ENCODE measurements around the gene ETS1.

The ETS1 gene

GRCh38 chr11:128501632-128502549 is 85.5 kb downstream of the ETS1 start:
- no peaks in the 10 kb centered on the region for H3K9me3 ChIP-seq (ENCODE audit: low read depth, low read length)
- no peak for DNase-seq (ENCODE audit: low read depth, low spot score)
- H3K4me3 ChIP-seq = no peak overlapping the region
- H3K27ac ChIP-seq = 0 out of 2 replicates have a peak overlapping the region, but pooled peaks have one; percentile 53
- H3K9ac ChIP-seq (ENCODE audit: insufficient read length) = no peak overlapping the region
- no peaks in the 10 kb centered on the region for H3K36me3 ChIP-seq (ENCODE audit: insufficient read depth, low read length)
- TF ChIP-seq FOXP2 (optimal IDR thresholded peaks at IDR 0.05; ENCODE audit: control extremely low read depth, extremely low read length, insufficient read depth) = no peak
- no peak for TF ChIP-seq POLR2AphosphoS5 (IDR thresholded peaks at IDR 0.05; ENCODE audit: borderline replicate concordance, low read depth, low read length)
- TF ChIP-seq EZH2 (IDR thresholded peaks at IDR 0.05) = no peak

- TF ChIP-seq EZH2 (IDR thresholded peaks at IDR 0.05) (no peak), POLR2AphosphoS5 (IDR thresholded peaks at IDR 0.05; ENCODE audit: borderline replicate concordance, low read depth, low read length) (no peak), FOXP2 (optimal IDR thresholded peaks at IDR 0.05; ENCODE audit: control extremely low read depth, extremely low read length, insufficient read depth) (no peak)
- Histone ChIP-seq H3K4me3 (no peak overlapping the region), H3K36me3 (ENCODE audit: insufficient read depth, low read length) (no peaks in the 10 kb centered on the region), H3K9me3 (ENCODE audit: low read depth, low read length) (no peaks in the 10 kb centered on the region), H3K9ac (ENCODE audit: insufficient read length) (no peak overlapping the region), H3K27ac (no peak overlapping the region)
- DNase-seq (ENCODE audit: low read depth, low spot score) = no peak
These were observed 86.3 kb downstream of the ETS1 start for GRCh38 chr11:128501008-128501407.

- no peak for DNase-seq (ENCODE audit: low read depth, low spot score)
- Histone ChIP-seq H3K36me3 (ENCODE audit: insufficient read depth, low read length) (no peaks in the 10 kb centered on the region), H3K9ac (ENCODE audit: insufficient read length) (no peak overlapping the region), H3K27ac (no peak overlapping the region), H3K9me3 (ENCODE audit: low read depth, low read length) (no peaks in the 10 kb centered on the region), H3K4me3 (no peak overlapping the region)
- TF ChIP-seq FOXP2 (optimal IDR thresholded peaks at IDR 0.05; ENCODE audit: control extremely low read depth, extremely low read length, insufficient read depth) (no peak), POLR2AphosphoS5 (IDR thresholded peaks at IDR 0.05; ENCODE audit: borderline replicate concordance, low read depth, low read length) (no peak), EZH2 (IDR thresholded peaks at IDR 0.05) (no peak)
These were observed 86.9 kb downstream of the ETS1 start for GRCh38 chr11:128500493-128500892.

GRCh38 chr11:128499613-128500253 is 87.6 kb downstream of the ETS1 start:
- no peak overlapping the region for H3K4me3 ChIP-seq
- H3K9ac ChIP-seq (ENCODE audit: insufficient read length) = no peak overlapping the region
- H3K27ac ChIP-seq = no peak overlapping the region
- TF ChIP-seq EZH2 (IDR thresholded peaks at IDR 0.05) = no peak
- TF ChIP-seq POLR2AphosphoS5 (IDR thresholded peaks at IDR 0.05; ENCODE audit: borderline replicate concordance, low read depth, low read length) = no peak
- TF ChIP-seq FOXP2 (optimal IDR thresholded peaks at IDR 0.05; ENCODE audit: control extremely low read depth, extremely low read length, insufficient read depth) = no peak
- DNase-seq (ENCODE audit: low read depth, low spot score) = no peak
- H3K9me3 ChIP-seq (ENCODE audit: low read depth, low read length) = no peaks in the 10 kb centered on the region
- no peaks in the 10 kb centered on the region for H3K36me3 ChIP-seq (ENCODE audit: insufficient read depth, low read length)

GRCh38 chr11:128498721-128499245 is 88.6 kb downstream of the ETS1 start:
- Histone ChIP-seq H3K4me3 (no peak overlapping the region), H3K9ac (ENCODE audit: insufficient read length) (no peak overlapping the region), H3K27ac (no peak overlapping the region), H3K9me3 (ENCODE audit: low read depth, low read length) (no peaks in the 10 kb centered on the region), H3K36me3 (ENCODE audit: insufficient read depth, low read length) (no peaks in the 10 kb centered on the region)
- no peak for DNase-seq (ENCODE audit: low read depth, low spot score)
- TF ChIP-seq POLR2AphosphoS5 (IDR thresholded peaks at IDR 0.05; ENCODE audit: borderline replicate concordance, low read depth, low read length) = no peak
- no peak for TF ChIP-seq FOXP2 (optimal IDR thresholded peaks at IDR 0.05; ENCODE audit: control extremely low read depth, extremely low read length, insufficient read depth)
- TF ChIP-seq EZH2 (IDR thresholded peaks at IDR 0.05) = no peak

GRCh38 chr11:128497776-128498095 is 89.6 kb downstream of the ETS1 start:
- DNase-seq (ENCODE audit: low read depth, low spot score) = no peak
- Histone ChIP-seq H3K27ac (no peak overlapping the region), H3K36me3 (ENCODE audit: insufficient read depth, low read length) (no peaks in the 10 kb centered on the region), H3K9me3 (ENCODE audit: low read depth, low read length) (no peaks in the 10 kb centered on the region), H3K4me3 (no peak overlapping the region), H3K9ac (ENCODE audit: insufficient read length) (no peak overlapping the region)
- TF ChIP-seq FOXP2 (optimal IDR thresholded peaks at IDR 0.05; ENCODE audit: control extremely low read depth, extremely low read length, insufficient read depth) (no peak), EZH2 (IDR thresholded peaks at IDR 0.05) (no peak), POLR2AphosphoS5 (IDR thresholded peaks at IDR 0.05; ENCODE audit: borderline replicate concordance, low read depth, low read length) (no peak)

- Histone ChIP-seq H3K36me3 (ENCODE audit: insufficient read depth, low read length) (no peaks in the 10 kb centered on the region), H3K27ac (no peak overlapping the region)
- DNase-seq (ENCODE audit: low read depth, low spot score) = no peak
These were observed 90.1 kb downstream of the ETS1 start for GRCh38 chr11:128497061-128497775.

GRCh38 chr11:128496692-128497060 is 90.7 kb downstream of the ETS1 start:
- Histone ChIP-seq H3K9me3 (ENCODE audit: low read depth, low read length) (no peaks in the 10 kb centered on the region), H3K9ac (ENCODE audit: insufficient read length) (no peak overlapping the region), H3K4me3 (no peak overlapping the region), H3K27ac (no peak overlapping the region), H3K36me3 (ENCODE audit: insufficient read depth, low read length) (no peaks in the 10 kb centered on the region)
- DNase-seq (ENCODE audit: low read depth, low spot score) = no peak
- TF ChIP-seq FOXP2 (optimal IDR thresholded peaks at IDR 0.05; ENCODE audit: control extremely low read depth, extremely low read length, insufficient read depth) = no peak
- no peak for TF ChIP-seq EZH2 (IDR thresholded peaks at IDR 0.05)
- no peak for TF ChIP-seq POLR2AphosphoS5 (IDR thresholded peaks at IDR 0.05; ENCODE audit: borderline replicate concordance, low read depth, low read length)

More at GRCh38 chr11:128497061-128497775, 90.1 kb downstream of the ETS1 start:
- Histone ChIP-seq H3K9ac (ENCODE audit: insufficient read length) (no peak overlapping the region), H3K4me3 (no peak overlapping the region), H3K9me3 (ENCODE audit: low read depth, low read length) (no peaks in the 10 kb centered on the region)
- TF ChIP-seq FOXP2 (optimal IDR thresholded peaks at IDR 0.05; ENCODE audit: control extremely low read depth, extremely low read length, insufficient read depth) (no peak), POLR2AphosphoS5 (IDR thresholded peaks at IDR 0.05; ENCODE audit: borderline replicate concordance, low read depth, low read length) (no peak), EZH2 (IDR thresholded peaks at IDR 0.05) (no peak)

All from SK-N-MC (cell line).